Measurements from ENCODE around the gene GLT1D1.

Gene GLT1D1

DNA sequence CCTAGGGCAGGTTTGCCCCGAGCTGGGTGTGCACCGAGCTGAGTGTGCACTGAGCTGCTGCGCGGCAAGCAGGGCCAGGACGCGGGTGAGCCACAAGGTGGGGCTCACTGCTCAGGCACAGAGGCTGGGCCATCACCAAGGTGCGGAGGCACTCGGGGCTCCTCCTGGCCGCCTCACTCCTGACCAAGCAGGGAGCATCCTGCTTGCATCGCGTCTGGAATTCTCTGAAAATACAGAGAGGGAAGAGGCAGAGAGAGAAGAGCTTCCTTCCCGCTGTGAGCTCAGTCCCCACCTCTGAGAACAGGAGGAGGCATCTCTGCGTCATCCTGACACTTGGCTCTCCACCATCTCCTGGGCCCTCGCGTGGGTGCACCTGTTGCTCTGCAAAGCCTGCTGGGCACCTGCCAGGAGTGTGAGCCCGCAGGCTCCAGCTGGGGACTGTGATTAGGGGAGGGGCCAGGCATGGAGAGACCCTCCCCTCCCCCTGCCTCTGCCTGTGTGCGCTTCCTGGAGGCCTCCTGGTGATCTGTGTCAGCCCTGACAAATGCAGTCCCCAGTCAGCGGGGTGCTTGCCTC lies 116.3 kb downstream of the GLT1D1 start:
- DNase-seq = peak; percentile 92

DNA sequence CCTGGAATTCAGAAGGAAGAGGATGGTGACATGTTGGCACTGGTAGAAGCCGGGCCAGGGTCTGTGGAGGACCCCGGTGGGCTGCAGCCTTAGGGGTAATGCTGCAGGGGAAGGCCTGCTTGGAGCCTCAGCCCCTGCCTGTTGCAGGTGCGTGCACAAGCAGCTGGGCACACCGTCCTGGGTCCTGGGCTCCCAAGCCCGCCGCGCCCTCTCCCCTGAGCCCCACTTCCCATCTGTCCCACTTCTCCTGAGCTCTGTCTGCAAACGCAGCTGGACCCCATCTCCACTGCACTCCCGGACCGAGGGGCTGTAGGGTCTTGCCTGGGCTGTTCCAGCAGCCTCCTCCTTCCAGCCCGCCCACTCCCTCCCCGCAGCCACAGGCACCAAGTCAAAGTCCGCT lies 116.8 kb downstream of the GLT1D1 start:
- DNase-seq = no peak

DNA sequence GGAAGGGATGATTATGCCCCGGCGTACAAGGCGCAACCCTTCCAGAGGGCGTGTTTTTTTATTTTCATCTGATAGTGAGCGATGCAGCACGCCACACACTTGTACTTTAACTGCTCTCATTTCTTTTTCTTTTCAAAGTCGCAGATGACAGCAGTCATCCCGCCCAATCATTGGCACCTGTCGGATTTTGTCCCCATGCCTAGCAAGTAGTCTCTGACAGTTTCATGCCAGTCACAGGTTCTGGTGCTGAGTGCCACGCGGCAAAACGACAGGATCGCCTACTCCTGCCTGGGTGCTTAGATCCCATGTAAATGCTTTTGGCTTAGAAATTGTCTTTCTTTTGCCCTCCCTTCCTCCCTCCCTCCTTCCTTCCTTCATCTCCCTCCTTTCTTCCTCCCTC lies 117.7 kb downstream of the GLT1D1 start:
- no peak for DNase-seq

- DNase-seq = peak; percentile 77
Measured at GRCh38 chr12:128971802-128972201, 118.5 kb downstream of the GLT1D1 start.

DNA sequence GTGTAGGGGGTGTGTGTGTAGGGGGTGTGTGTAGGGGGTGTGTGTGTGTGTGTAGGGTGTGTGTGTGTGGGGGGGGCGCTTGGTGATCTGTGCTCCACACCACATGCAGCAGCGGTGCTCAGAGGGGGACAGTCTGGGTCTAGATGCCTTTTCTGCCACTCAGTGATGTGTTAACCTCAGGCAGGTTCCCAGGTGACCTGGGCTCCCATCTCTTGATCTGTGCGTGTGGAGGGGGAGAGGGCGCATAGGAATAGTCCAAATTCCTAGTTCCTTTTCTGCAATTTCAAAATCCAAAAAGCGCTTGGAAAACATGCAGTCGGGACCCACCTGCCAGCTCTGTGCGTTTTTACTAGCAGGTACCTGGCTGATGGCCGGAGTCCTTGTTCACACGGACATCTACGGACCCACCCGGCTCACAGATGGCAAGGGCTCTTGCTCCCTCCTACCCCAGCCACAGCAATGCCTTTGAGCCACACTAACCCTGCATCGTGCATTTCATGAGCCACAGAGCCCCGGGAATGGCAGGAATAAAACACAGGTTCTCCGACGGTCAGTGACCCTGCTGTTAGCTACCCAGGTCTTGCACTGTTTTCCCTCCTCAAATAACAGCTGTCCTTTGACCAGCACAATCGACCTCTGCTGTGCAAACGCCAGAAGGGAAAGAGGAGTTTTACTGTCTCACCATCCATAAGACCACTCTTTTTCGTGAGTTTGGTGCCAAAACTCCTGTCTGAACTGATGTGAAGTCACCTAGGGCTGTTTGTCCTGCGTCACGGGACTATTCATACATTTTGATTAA lies 120.8 kb downstream of the GLT1D1 start:
- no peak for DNase-seq

DNA sequence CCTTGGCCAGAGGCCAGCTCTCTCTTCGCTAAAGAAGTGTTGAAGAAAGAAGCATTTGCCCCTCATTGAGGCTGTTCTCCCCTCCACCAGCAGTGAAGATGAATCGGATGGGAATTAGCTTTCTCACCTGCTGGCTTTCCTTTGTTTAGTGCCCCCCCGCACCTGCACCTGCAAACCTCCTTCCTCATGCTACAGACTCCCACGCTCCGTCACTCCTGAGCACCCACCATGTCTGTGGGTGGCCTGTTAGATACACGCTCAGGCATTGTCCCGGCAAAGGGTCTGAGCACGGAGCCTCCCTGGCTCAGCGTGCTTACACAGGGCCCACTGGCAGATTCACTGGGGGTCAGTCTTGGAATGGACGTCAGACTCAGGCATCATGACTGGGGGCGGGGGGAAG lies 121.6 kb downstream of the GLT1D1 start:
- no peak for DNase-seq

DNA sequence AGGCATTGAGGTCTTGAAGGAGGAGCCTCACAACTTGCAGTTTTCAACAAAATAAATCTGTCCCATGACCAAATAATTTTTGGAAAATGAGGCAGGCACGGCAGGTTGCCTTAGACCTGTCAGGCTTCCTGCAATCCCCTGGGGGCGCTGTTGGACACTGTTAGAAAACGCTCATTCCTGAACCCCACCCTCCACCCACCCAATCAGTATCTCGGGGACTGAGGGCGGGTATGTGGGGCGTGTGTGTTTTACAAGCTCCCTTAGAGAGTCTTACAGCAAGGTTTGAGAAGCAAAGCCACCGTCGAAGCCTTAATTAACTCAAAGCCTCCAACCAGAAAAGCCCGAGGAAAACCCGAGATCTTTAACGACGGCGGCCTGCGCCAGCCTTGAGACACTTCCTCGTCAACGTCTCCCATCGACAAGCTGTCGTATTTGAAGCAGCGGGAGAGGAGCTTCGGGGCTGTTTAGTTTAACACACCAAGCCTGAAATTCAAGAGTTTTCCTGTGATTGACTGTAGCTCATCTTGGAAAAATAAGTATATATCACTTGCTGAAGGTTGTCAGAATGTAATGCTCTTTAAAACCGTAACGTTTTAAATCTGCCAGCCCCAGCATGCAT lies 123.0 kb downstream of the GLT1D1 start:
- DNase-seq = no peak

- no peak for DNase-seq
Measured at GRCh38 chr12:128977441-128977840, 124.2 kb downstream of the GLT1D1 start.

DNA sequence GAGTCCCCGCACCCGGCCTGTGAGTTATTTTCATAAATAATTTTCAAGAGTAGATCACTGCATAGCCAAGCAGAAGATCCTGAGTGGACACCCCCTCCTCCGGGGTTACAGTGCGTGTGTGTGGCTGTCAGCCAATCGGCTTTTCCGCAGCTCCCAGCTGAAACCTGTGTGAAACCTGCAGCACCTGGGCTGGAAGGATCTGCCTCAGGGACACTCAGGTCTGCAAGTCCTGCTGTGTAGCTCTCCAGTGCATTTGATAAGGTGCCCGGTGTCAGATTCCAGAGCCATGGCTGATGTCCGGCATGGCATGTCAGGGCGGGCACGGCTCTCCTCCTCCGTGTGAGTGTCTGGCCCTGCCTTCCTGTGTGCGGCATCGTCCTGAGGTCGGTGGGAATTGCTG lies 124.8 kb downstream of the GLT1D1 start:
- no peak for DNase-seq

DNA sequence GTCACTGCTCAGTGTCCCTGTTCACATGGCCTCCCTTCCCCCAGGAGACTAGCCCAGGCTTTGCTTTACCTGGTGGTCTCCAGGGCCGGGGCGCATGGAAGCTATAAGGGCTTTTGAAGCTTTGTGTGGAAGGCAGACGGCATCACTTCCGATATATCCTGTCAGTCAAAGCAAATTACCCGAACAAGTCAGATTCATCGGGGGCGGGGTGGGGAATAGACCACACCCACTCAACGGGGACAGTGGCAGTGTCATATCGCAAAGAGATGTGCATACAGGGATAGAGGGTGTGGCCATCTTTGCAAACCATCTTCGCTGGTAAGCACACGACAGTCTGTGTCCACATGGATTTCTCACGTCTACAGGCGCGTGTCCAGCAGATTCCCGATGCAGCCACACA lies 127.3 kb downstream of the GLT1D1 start:
- no peak for DNase-seq

- DNase-seq = no peak
Measured at GRCh38 chr12:128981971-128982533, 128.8 kb downstream of the GLT1D1 start.

DNA sequence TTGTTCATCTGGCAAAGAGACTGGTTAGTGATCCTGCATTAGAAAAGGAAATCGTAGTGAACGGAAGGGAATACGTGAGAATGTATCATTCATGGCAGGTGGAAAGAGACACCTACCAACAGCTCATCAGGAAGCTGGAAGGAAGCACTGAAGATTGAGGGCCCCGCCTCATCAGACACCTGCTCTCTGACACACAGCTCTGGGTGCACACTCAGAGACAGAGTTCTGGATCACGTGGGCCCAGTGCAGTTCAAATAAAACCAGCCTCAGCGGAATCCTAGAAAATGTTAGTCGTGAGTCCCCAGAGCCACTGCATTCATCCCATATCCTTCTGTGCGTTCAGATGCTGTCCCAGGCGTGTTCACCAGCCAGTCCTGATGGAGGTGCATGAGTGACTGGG lies 129.7 kb downstream of the GLT1D1 start:
- no peak for DNase-seq

DNA sequence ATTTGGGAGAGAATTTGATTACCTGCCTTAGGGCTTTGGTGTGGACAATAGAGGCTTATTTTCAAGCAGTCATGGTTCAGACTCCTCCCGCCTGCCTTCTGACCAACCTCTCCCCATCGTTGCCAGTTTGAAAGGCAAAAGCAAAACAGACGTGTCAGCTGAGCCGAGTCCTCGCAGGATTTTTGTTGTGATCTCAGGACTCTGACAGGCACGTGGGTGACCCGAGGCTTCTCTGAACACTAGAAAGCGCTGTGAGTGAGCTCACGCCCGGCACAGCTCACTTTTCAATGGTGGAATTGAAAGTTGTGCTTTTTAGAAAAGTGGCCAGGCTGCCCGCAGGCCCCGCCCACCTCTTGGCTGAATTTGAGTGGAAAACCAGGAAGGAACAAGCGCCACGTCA lies 130.1 kb downstream of the GLT1D1 start:
- no peak for DNase-seq

DNA sequence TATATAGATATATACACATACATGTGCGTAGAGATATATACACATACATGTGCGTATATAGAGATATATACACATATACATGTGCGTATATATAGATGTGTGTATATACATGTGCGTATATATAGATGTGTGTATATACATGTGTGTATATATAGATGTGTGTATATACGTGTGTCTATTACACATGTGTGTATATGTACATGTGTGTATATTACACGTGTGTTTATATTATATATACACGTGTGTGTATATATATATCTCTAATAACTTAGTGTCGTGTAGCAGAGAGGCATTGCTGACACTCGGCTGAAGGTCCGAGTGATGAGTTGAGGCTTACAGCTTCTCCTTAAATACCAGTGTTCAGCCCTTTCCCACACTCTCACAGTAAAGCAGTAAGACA lies 133.7 kb downstream of the GLT1D1 start:
- no peak for DNase-seq

DNA sequence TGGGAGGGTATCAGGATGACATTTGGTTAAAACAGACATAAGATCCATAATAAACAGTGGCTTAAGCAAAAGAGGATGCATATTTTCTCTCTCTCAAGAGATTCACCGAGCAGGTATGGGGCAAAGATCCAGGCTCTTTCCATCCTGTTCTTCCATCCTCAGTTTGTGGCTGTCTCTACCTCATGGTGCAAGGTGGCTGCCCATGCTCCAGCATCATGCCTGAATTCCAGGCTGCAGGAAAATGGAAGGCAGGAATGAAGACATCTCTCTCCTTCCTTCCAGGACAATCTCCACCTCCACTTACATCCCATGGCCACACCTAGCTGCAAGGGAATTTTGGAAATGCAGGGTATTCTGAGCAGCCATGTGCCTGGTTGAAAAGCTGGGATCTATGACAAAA lies 136.0 kb downstream of the GLT1D1 start:
- no peak for DNase-seq

GRCh38 chr12:128991716-128992115 lies 138.4 kb downstream of the GLT1D1 start:
- no peak for DNase-seq

DNA sequence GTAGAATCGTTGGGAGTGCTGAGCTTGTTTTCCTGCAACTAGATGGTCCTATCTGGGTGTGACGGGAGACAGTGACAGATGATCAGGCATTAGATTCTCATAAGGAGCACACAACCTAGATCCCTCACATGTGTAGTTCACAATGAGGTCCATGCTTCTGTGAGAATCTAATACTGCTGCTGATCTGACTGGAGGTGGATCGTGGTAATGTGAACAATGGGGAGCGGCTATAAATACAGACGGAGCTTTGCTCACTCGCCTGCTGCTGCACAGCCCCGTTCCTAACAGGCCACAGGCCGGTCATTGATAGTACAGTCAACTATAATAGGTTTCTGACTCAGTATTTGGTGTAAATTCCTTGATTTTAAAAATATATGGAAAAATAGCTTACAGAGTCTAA lies 138.8 kb downstream of the GLT1D1 start:
- no peak for DNase-seq

- DNase-seq = peak; percentile 18
Measured at GRCh38 chr12:128992550-128992949, 139.3 kb downstream of the GLT1D1 start.

DNA sequence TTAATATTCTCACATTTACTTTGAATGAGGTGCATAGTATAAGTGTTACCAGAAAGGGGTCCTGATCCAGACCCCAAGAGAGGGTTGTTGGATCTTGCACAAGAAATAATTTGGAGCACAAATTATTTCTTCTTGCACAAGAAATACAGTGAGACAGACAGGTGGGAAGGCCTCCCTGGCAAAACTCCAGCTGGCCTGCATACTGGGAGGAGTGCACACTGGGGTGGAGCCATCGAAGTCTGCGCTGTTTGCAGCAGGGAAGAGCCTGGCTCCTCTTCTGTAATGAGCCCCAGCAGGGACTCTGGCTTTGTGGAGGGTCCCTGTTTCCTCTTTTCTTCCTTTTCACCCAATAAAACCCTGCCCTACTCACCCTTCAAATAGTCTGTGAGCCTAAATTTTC lies 141.6 kb downstream of the GLT1D1 start:
- peak; percentile 64 for DNase-seq

- no peak for DNase-seq
Measured at GRCh38 chr12:128995619-128996018, 142.3 kb downstream of the GLT1D1 start.

DNA sequence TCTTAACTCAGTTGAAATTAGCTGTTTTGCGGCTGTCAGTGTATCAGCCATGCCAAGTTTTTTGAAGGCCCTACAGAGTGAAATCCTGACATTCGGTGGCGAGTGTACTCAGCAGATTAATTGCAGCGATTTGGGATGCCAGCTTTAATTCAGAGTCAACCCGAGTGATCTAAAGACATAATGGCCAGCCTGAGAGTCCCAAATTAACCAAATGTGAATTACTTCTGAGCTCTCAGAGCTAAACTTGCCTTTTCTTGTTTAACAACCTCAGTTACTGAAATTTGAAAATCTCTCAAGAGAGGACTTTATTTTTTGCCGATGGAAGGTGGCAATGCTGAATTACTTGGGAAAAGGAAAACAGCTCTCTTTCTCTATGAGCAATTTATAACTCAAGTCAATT lies 148.5 kb downstream of the GLT1D1 start:
- no peak for DNase-seq

DNA sequence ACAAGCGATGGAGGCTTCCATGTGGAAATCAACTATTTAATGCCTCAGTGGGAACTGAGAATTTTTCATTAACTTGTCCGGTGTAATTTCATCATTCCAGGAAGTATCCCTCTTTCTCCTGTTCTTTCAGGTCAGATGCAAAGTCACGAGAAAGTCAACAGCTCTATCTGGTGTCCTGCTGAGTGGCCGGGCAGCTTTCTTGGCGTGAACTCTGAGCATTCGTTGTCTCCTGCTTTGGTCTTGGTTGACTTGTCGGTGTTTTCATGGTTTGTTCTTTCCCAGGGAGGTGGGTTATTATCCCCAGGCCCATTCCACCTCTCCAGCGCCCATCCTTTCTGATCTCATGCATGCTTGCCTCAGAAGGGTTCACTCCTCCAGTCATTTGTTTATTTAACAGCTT lies 149.1 kb downstream of the GLT1D1 start:
- DNase-seq = no peak

GRCh38 chr12:129005416-129005815 lies 152.1 kb downstream of the GLT1D1 start:
- DNase-seq = no peak

GRCh38 chr12:129005829-129006228 lies 152.6 kb downstream of the GLT1D1 start:
- DNase-seq = no peak

Data from NCI-H2029 treated with DMSO at 0.1 percent for 48 hours (cell line).